HG02981 (cell line): ENCODE measurements around the gene GSE1.
"Not testable (repeated sequence)": the region's sequence is repeated elsewhere in the genome, so short reads cannot be mapped to it uniquely, and the experiment has no call there.

Source experiments
- ATAC-seq: cut with Tn5 transposase; IDR thresholded peaks from one replicate; pipeline ENCODE4 v1.9.1; 2021; ENCODE audit warnings: mild to moderate bottlenecking, moderate library complexity; ENCODE audit not compliant: unreplicated experiment

The GSE1 gene

DNA sequence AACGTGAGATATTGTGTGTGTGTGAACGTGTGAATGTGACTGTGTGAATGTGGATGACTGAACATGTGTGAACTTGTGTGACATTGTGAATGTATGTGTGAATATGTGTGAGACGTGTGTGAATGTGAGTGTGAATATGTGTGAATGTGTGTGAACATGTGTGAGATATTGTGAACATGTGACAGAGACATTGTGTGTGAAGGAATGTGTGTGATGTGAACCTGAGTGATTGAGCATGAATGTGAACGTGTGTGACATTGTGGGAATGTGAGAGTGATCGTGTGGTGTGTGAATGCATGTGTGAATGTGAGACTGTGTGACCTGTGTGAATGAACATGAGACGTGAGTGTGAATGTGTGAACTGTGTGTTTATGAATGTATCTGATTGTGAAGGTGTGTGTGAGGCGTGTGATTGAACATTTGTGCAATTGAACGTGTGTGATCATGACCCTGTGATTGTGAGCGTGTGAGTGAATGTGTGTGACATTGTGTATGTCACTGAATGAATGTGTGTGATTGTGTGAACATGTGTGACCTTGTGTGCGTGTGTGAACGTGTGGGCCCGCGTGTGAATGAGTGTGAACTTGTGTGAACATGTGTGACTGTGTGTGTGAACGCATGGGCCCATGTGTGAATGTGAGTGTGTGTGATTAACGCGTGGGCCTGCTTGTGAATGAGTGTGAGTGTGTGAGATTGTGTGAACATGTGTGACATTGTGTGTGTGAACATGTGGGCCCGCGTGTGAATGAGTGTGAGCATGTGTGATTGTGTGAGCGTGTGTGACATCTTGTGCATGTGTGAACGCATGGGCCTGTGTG lies 23.2 kb upstream of the GSE1 start:
- no peak for ATAC-seq

DNA sequence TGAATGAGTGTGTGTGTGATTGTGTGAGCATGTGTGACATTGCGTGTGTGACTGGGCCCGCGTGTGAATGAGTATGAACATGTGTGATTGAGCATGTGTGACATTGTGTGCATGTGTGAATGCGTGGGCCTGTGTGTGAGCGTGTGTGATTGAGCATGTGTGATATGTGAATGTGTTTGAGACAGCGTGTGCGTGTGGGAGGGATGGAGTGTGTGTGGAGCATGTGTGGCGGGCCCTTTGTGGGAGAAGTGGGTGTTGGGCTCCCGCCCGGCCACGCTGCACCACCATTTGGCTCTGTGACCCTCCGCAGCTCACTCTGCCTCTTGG lies 22.7 kb upstream of the GSE1 start:
- no peak for ATAC-seq

DNA sequence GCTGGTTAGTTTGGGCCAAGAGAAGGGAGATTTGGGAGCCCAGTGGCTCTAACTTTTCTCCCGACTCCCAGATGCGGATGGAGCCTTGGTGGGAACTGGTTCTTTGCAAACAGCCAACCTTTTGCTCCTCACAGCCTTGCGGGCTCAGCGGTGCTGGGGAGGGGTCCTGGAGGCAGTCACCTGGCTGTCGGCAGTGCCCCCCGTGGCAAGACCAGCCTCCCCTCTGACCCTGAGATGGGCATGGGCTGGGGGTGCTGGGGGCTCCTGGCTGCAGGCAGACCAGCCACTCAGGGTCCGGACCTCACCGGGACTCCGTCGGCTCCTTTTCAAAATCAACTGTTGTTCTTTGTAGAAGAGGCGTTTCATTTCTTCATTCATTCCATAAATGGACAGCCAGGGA lies 21.7 kb upstream of the GSE1 start:
- ATAC-seq: no peak

DNA sequence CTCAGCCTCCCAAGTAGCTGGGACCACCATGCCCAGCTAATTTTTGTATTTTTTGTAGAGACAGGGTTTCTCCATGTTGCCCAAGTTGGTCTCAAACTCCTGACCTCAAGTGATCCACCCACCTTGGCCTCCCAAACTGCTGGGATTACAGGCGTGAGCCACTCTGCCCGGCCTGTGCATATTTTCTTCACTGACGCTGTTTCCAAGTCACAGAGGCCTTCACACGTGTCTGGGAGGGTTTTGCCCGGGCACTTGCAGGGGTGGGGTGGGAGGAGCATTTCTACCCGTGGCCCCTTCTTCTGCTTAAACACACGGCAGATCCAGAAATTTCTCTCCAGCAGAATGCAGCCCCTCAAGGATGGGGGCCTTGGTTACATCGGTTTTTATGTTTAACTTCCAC lies 20.8 kb upstream of the GSE1 start:
- not testable (repeated sequence) for ATAC-seq

DNA sequence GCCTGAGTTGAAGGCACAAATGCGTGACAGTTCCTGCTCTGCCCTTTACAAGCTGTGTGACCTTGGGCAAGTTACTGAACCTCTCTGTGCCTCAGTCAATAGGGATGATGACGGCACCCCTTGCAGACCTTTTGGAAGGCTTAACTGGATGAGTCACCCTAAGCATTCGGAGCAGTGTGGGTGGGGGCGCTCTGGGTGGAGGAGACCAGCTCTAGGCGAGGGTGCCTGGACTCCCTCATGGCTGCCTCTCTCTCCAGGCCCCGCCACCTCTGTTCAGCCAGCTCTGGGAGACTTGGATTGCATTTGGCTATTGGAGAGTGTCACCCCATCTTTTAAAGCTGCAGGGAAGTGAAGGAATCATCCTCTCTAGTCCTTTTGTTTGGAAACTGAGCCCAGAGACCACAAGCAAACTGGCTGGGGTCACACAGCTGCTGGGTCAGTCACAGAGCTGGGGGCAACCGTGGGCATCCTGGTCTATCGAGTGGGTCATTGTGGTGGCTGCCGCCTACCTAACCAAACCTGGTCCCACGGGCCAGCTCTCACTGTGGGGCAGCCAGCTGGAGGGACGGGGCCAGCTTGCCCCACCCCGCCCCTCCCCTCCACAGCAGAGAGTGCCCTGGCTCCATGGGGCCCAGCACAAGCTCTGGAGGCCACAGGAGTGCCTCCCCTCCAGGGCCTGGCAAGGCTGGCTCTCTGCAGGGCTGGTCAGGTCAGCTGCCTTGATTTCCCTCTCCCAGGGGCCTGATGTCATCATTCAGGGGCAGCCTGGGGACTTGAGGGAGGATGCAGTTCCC lies 20.2 kb upstream of the GSE1 start:
- ATAC-seq: no peak

DNA sequence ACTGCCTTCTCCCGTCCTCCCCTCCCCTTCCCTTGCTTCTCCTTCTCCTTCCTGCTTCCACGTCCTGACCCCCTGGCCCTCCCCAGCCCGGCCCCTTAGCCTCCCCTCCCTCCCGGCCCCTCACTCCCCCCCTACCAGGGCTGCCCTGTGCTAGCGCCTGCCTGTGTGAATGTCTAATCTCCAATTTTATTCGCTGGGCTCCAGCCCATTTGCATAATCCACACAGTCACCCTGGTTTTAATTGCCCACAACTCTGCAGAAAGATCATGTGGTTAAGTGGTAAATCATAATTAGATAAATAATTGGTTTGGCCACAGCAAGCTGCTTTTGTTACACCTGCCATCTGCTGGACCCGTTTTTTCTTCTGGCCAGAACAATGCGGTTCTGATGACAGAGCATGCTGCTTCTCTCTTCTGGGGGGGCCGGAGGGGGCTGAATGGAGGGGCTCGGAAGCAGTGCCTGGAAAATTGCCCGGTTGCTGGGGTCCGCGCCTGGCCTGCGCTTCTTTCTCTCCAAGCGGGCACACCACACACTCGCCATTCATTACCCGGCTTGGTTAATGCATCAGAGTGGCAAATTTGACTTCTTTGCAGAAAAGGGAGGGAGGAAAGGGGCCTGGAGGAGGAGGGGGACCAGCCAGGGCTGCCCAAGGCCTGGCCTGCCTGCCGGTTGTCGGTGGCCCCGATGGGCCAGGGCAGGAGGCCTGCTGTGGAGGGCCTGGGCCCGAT lies 19.5 kb upstream of the GSE1 start:
- no peak for ATAC-seq

DNA sequence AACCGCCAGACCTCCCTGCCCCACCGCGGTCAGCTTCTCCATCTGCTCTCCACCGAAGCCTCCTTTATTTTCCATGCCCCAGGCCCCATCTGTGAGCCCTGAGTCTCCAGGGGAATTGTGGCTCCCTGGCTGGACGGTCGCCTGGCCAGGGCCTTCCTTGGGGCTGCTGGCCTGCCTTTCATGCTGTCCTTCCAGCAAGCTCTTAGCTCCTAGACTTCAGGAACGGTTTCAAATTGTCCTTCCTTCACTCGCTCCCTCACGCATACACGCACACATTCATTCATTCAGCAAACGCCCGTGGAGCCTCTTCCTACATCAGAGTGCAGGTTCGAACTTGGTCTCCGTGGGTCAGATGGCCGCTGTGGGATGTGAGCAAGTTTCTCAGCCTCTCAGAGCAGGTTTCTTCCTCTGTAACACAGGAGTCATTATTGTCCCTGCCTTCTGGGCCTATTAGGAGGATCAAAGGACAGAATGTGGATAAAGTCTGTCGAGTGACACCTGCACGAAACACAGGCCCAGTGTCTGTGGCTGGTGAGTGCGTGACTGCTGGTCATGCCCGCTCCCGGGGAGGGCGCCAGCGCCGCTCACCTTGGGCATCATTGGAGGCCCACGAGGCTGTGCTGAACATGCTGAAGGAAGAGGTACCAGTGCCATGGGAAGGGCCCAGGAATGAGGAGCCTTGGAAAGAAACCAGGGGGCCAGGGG lies 18.7 kb upstream of the GSE1 start:
- no peak for ATAC-seq

DNA sequence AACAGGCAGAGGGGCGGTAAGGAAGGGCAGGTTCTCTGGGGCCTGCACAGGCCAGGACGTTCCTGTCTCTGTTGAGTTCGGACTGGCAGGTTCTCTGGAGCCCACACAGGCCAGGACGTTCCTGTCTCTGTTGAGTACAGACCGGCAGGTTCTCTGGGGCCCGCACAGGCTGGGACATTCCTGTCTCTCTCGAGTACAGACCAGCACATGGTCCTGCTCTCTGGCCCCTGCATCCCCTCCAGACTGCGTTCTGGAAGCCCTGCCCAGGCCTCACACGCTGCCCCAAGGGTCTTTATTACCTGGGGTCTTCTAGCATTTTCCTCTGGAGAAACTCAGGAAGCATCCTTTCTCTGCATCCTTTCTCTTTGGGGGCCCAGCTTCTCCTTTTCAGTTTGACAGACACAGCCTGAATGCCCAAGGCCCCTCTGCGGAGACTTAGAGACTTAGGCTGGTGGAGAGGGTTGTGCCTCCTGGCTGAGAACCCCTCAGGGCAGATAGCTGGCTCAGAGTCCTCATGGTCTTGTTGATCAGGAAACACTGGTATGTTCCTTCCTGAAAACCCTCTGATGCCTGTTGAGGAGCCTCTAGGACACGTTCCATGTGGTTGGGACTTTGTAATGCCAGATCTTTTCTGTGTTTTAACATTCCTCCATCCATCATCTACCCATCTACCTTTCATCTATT lies 18.0 kb upstream of the GSE1 start:
- ATAC-seq: no peak

DNA sequence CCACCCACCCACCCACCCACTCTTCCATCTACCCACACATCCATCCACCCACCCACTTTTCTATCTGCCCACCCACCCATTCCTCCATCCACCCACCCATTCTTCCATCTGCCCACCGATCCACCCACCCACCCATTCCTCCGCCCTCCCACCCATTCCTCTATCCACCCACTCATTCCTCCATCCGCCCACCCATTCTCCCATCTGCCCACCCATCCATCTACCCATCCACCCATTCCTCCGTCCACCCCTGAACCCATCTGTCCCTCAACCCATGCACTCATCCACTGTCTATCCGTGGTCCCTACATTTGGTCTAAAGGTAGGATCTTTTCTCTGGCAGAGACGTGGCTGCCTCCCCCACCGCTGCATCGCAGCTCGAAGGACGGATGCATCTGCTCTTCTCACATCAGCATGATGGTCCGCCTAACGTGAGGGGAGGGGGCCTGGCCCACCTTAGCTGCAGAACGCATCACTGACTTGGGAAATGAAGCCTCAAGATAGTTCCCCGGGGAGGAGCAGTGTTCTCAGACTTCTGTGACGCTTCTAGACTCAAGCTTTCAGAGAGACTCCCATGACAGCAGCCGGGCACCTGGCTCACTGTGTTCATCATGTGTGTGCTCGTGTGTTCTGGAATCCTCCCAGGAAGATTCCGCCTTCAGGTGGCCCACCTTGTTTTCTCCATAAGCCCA lies 17.2 kb upstream of the GSE1 start:
- ATAC-seq: no peak

DNA sequence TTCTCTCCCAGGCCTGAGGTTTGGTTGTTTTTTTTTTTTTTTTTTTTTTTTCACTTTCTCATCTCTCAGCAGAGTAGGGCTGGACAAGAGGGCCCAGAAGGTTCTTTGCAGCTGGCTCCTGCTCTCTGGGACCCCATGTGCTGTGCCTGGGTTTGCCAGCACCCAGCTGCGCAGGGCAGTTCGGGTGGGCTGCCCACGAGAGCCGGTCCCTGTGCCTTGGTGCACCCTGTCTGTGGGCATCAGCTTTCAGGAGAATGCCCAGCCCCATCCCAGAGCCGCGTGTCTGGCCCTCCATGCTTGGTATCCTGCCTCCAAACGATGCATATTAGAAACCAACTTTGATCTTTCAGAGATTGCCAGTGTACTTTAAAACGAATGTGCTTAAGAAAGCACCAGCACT lies 15.0 kb upstream of the GSE1 start:
- no peak for ATAC-seq

DNA sequence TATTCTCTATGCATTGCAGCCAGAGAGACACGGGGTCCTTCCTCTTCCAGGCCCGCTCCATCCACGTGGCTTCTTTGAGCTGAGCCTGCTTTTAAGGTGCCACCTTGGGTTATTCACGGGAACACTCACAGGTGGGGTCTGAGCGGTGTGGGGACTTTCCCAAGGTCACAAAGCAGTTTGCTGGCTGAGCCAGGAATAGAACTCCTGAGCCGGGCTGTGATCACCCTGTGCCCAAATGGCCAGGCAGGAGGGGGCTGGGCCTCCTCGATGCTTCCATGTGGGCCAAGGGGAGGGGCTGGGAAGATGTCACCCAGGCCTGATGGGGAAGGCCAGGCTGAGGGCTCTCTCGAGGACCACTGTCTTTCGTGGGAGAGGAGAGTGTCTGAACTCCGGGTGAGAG lies 13.0 kb upstream of the GSE1 start:
- ATAC-seq: no peak

DNA sequence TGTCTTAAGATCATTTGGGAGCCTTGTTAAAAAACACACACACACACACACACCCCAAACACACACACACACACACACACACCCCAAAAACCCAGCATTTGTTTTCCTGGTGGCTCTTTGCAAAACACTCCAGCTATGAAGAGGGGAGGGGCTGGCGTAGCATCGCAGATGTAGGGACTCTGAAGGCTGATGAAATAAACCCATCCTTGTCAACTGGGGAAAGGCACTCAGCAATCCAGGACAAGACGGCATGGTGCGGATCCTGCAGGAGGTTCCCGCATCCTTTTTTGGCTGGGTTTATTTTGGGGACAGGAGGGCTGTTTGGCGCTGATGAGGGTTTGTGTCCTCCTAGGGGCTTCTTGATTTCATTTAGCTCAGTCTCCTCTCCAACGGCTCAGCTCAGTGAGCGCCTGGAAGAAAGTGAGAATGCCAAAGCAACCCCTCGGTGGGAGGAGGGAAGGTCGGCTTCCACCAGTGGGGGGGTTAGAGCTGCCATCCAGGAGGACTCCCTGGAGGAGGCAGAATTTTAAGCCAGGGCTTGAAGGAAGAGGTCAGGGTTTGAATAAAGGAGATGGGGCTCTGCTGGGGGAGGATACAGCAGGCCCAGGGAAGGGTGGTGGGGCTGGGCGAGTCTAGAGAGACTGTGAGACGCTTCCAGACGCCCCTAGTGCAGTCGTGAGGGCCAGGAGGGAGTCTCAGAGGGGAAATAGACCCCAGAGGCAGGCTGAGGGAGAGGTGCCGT lies 12.4 kb upstream of the GSE1 start:
- ATAC-seq: no peak

DNA sequence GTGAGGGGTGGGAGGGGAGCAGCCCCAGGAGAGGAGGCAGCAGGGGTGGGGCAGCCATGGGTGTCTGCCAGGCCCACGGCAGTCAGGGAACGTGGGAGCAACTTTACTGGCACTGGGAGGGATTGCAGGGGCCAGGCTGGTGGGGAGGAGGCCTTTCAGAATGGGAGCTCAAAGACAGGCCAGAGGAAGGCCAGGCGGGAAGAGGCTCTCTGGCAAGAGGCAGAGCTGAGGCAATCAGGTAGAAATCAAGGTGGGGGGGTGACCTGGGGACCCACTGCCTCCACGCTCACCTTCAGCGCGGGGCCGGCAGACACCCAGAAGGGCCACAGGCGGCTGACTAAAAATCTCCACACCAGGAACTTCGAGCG lies 11.9 kb upstream of the GSE1 start:
- ATAC-seq: no peak

DNA sequence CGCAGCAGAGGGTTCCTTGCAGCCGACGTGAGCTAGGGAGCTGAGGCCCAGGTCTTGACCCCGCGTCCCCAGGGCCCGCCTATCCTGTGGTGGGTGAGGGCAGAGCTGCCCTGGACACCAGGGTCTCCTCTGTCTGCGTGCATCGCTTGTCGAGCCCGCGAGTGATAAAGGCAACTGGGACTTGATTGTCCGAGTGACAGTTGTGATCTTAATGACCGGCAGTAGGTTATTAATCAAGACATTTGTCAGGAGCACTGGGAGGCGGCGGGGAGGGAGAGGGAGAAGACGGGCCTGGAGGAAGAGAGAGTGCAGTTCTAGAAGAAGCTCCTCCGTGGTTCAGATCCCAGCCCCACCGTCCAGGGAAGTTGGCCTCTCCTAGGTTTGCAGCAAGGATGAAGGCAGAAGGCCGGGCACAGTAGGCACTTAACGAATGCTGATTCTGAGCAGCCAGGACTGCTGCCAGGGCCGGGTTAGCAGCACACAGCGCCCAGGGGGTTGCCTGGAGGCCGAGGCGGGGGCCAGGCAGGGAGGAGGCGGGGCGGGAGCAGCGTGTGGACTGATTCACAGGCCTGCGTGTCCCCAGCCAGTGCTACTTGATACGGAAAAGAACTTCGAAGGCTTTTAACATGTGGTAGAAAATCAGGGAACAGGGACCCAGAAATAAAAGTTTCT lies 11.3 kb upstream of the GSE1 start:
- no peak for ATAC-seq

DNA sequence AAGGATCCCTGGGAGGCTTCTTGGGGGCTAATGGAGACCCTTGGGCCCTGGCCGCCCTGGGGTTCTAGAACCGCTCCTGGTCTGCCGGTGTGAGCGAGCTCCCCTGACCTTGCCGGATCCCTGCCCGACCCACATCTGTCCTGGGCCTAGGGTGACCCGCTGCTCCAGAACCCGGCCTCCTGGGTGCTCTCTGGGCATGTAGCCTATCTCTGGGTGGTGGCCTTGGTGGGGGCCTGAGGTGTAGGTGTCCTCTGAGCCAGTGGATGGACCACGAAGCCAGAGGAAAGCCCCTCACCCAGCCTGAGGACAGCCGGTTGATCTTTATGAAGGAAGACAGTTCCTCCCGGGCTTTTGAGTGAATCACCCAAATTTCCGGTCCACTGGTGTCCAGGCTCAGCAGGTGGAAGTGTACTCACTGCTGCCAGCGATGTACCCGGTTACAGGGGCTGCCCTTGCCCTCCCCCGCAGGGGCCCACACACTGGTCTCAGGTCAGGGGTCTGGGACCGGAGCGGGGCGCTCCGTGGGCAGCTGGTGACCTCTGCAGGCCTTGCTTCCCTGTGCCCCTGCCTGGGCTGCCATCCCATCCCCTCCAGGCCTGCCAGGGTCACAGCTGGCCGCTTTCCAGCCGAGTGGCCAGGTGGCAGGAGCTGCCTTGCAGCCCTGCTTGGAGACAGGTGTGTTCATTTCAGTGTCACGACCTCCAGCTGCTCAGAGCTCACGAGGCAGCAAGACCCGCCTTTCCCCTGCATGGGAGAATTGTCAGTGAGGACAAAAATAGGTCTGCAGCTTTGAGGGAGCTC lies 10.5 kb upstream of the GSE1 start:
- no peak for ATAC-seq

DNA sequence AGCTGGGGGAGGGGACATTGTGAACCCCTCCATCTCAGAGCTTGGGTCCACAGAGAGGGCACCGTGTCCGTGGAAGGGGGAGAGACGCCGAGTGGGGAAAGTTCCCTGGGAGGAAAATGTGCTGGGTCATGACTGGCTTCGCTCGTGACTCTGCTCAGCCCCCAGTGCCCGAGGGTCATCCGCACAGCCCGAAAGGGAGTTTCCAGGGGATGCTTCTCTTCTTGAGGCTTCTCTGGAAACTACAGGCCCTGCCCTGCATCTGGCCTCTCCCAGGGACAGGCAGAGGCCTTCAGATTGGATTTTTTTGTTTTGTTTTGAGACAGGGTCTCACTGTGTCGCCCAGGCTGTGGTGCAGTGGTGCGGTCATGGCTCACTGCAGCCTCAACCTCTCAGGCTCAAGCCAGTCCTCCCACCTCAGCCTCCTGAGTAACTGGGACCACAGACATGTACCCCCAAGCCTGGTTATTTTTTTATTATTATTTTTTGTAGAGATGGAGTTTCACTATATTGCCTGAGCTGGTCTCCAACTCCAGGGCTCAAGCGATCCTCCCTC lies 9.8 kb upstream of the GSE1 start:
- ATAC-seq: no peak

DNA sequence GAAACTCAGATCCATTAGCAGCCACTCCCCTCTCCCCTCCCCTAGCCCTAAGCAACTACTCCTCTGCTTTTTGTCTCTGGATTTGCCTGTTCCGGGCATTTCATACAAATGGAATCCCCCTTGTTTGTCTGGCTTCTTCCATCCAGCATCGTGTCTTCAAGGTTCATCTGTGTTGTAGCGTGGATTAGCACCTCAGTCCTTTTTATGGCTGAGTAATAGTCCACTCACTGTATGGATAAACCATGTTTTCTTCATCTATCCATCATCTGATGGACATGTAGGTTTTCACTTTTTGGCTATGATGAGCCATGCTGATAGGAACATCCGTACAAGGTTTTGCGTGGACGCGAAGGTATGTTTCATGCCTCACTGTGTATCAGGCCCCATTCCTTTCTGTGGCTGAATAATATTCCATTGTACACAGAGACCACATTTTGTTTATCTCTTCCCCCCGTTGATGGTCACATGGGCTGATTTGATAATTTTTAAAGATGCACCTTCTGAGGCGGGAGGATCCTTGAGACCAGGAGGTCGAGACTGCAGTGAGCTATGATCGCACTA lies 8.9 kb upstream of the GSE1 start:
- ATAC-seq: no peak
